ENCODE results near the gene DNAH7. TPM values are rescaled to one million over a fixed set of nuclear protein-coding genes. Genes with fewer than 3 reads are reported as not detected.

Gene DNAH7
- total and polyA plus RNA-seq, 10 of the 15 experiments (the other 5 are each of a cell fraction or from before 2014, with no cell fraction given) = 0.05 to 0.61 (median 0.16) TPM

- POLR2A ChIA-PET = no interaction called here
- in situ Hi-C loops (cut with MboI) = no loop called here
- no peak for ATAC-seq
- SMC1A ChIA-PET (ENCODE audit: uncharacterized antibody, unreplicated experiment) = interaction anchor here (1.0 kb wide), 1 partner anchor 231 kb away, joined by 3 read pairs; no protein-coding TSS in a partner anchor
- Histone ChIP-seq H3K79me2 (ENCODE audit: control insufficient read depth, insufficient read depth, low read length) (no peaks in the 10 kb centered on the region), H3K9ac (ENCODE audit: control insufficient read depth, insufficient read depth, low read length) (no peak overlapping the region), H3K4me1 (ENCODE audit: control insufficient read depth, insufficient read depth, low read length) (no peaks in the 10 kb centered on the region), H3K27ac (ENCODE audit: control insufficient read depth, insufficient read depth) (no peak overlapping the region), H3K36me3 (ENCODE audit: control insufficient read depth in 2 of 2, insufficient read depth in 2 of 2, low read length in 1 of 2) (no peaks in the 10 kb centered on the region), H4K20me1 (ENCODE audit: control insufficient read depth, insufficient read depth) (no peaks in the 10 kb centered on the region), H3K27me3 (replicated peaks in 1 of 2; ENCODE audit: control insufficient read depth in 2 of 2, insufficient read depth in 2 of 2, low read length in 1 of 2) (no peaks in the 10 kb centered on the region), H3K9me3 (replicated peaks; ENCODE audit: control insufficient read depth, insufficient read depth, low read length) (no peaks in the 10 kb centered on the region), H3K4me3 (no peak overlapping the region), H2AFZ (ENCODE audit: control insufficient read depth, low read depth, low read length) (no peak overlapping the region), H3K4me2 (ENCODE audit: control insufficient read depth, insufficient read depth) (no peak overlapping the region)
- intact Hi-C loops (cut with micrococcal nuclease; ENCODE audit: unreplicated experiment) = no loop called here
- 85% methylated on average over 1 of the region's 1 CpG for WGBS (ENCODE audit: insufficient coverage, insufficient replicate concordance, low lambda C conversion rate, missing lambda C conversion rate)
- no TSS peak for BruUV-seq (replicated peaks)
- DNase-seq (ENCODE audit: low read depth, low spot score) = no peak
- FAIRE-seq = no peak
- CTCF ChIA-PET = interaction anchor here (0.5 to 1.7 kb wide), 2 partner anchors 21 to 248 kb away, joined by 3 to 4 read pairs; no protein-coding TSS in a partner anchor
- RAD21 ChIA-PET (ENCODE audit: unreplicated experiment) = no interaction called here
- TF ChIP-seq MTA2 (IDR thresholded peaks at IDR 0.05; ENCODE audit: low read depth) (no peak), POU2F2 (IDR thresholded peaks at IDR 0.05; ENCODE audit: borderline replicate concordance, low read depth, low read length) (no peak), RFX5 (IDR thresholded peaks at IDR 0.05; ENCODE audit: low read depth, low read length) (no peak), HCFC1 (IDR thresholded peaks at IDR 0.05; ENCODE audit: low read length) (no peak), ZNF592 (IDR thresholded peaks at IDR 0.05) (no peak), HDGF (IDR thresholded peaks at IDR 0.05) (no peak), PRDM15 (CRISPR knock-in tag; IDR thresholded peaks at IDR 0.05) (no peak), HDAC6 (IDR thresholded peaks at IDR 0.05; ENCODE audit: unreplicated experiment) (no peak), SREBF1 (IDR thresholded peaks at IDR 0.05; ENCODE audit: low read length) (no peak), ELK1 (IDR thresholded peaks at IDR 0.05; ENCODE audit: low read depth, low read length) (no peak), ZBED1 (IDR thresholded peaks at IDR 0.05; ENCODE audit: borderline replicate concordance) (no peak), JUND (IDR thresholded peaks at IDR 0.05; ENCODE audit: low read depth, low read length) (no peak), FOXK2 (IDR thresholded peaks at IDR 0.05) (no peak), EGR1 (IDR thresholded peaks at IDR 0.05; ENCODE audit: borderline replicate concordance in 1 of 2, low read depth in 2 of 2, low read length in 2 of 2) (no peak), RUNX3 (IDR thresholded peaks at IDR 0.05; ENCODE audit: low read length) (no peak), ATF3 (IDR thresholded peaks at IDR 0.05; ENCODE audit: borderline replicate concordance, extremely low read depth, low read depth, low read length) (no peak), BRCA1 (IDR thresholded peaks at IDR 0.05; ENCODE audit: low read depth, low read length) (no peak), ZNF274 (IDR thresholded peaks at IDR 0.05; ENCODE audit: insufficient read depth, insufficient read length) (no peak)
Measured at GRCh38 chr2:195766691-195767090, 301.9 kb downstream of the DNAH7 start.
